ENCODE results near the gene ZFYVE19.

ZFYVE19 gene

DNA sequence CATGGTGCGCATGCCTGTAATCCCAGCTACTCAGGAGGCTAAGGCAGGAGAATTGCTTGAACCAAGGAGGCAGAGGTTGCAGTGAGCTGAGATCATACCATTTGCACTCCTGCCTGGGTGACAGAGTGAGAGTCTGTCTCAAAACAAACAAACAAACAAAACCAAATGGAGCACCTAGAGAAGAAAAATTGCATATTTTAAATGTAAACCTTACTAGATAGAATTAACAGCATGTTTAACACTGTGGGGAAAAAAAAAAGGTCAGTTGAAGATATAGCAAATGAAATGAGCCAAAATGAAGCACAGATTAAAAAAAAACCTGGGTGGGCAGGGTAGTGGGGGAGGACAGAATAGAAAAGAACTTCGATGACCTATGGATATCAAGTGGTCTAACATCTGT, 14.3 kb downstream of the ZFYVE19 start:
- no peak for DNase-seq

DNA sequence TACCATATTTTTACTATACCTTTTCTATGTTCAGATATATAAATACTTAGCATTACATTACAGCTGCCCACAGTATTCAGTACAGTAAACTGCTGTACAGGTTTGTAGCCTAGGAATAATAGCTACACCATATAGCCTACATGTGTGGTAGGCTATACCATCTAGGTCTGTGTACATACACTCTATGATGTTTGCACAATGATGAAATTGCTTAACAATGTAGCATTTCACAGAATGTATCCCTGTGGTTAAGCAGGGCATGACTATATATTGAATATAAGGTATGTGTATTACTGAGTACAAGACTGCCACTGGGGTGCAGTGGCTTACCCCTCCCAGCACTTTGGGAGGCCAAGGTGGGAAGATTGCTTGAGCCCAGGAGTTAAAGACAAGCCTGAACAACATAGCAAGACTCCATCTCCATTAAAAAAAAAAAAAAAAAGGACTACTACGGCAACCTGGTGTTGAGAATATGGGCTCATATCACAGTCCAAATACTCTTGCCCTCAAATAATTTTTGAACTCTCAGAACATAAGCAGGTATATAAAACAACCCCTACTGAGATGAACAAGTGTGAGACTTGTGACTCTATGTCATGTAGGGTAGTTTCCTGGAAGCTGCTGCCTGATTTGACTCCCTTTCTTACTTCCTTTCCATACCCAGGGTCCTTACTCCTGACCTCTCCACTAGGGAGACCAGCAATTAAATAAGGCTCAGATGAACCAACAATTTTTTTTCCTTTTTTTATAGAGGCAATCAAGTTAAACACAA, 16.9 kb downstream of the ZFYVE19 start:
- peak; percentile 2 for DNase-seq

DNA sequence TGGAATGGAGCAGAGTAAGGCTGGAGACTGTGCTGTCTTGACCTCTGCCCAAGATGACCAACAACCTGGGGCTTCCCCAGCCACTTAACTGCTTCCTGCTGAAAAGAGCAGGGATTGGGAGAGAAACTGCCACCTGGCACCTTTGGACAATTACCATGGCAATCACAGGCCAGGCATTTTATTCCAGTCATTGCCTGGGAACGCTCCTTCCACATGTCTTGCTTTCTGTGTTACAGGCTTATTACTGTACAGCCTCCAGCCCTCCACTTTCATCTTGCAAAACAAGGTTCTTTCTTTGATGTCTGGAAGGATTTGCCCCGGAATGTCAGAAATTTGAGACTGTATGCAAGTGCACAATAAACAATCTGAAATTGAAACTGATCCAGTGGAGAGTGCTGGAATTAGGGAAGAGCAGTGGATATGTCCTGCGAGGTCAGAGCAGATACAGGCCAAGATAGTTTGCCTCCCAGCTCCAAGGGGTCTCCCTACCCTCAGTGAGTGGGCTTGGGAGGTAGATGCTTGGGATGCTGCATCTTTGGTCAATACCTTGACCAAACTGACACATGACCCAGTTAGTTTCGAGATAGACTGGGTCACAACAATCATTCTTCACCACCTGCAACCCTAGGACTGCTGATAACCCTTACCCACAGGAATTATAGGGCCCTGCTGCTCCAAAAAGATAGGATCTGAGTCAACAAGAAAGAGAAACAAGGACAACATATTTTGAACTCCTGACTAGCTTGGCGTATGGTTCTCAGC, 19.0 kb downstream of the ZFYVE19 start:
- DNase-seq, result no peak

- no peak for DNase-seq
These were observed 19.7 kb downstream of the ZFYVE19 start for GRCh38 chr15:40826423-40827075.

- DNase-seq, result no peak
These were observed 21.7 kb downstream of the ZFYVE19 start, which contains the start of gene PPP1R14D for GRCh38 chr15:40828447-40829036. Gene PPP1R14D (minus strand): TSS chr15:40828708. CDS start chr15:40828641, 67 bp downstream.

DNA sequence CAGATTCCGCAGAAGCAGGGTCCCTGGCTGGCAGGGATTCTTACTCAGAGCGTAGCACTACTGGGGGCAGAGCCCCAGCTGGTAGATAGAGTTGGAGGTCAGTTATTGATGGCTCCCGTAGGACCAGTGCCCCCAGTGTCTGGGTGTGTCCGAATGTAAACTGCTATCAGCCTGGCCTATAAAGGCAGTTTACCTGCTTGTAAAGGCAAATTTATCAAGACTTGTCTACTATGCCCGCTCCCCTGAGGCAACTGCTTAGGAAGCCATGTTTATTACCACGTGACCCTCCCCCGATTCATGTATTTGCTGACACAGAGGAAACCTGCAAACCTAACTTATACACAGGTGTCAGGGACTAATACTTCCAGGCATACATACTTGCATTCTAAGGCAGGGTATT, 22.2 kb downstream of the ZFYVE19 start:
- no peak for DNase-seq

- peak; percentile 90 for DNase-seq
These were observed 24.0 kb downstream of the ZFYVE19 start for GRCh38 chr15:40830884-40831283.

GRCh38 chr15:40831861-40832260, 25.0 kb downstream of the ZFYVE19 start:
- no peak for DNase-seq

GRCh38 chr15:40832903-40833302, 26.0 kb downstream of the ZFYVE19 start:
- DNase-seq, result no peak

- no peak for DNase-seq
These were observed 29.1 kb downstream of the ZFYVE19 start for GRCh38 chr15:40836020-40836419.

DNA sequence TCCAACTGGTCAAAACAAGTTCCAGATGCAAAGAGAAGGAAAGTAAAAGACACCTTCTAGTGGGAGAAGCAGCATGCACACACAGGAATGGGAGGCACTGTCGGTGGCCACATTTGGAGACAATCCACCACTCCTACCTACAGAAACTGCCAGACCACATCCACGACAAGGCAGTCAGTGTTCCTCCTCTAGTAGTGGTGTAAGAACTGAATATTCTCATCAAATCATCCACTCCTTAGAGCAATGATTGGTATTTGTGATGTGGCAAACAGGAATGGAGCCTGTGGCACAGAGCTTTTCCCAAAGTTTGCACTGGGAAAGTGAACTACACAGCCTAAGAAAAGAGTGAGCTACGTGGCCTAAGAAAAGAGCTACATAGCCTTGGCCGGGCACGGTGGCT, 31.9 kb downstream of the ZFYVE19 start:
- DNase-seq, result no peak

GRCh38 chr15:40841741-40842140, 34.9 kb downstream of the ZFYVE19 start:
- no peak for DNase-seq

DNA sequence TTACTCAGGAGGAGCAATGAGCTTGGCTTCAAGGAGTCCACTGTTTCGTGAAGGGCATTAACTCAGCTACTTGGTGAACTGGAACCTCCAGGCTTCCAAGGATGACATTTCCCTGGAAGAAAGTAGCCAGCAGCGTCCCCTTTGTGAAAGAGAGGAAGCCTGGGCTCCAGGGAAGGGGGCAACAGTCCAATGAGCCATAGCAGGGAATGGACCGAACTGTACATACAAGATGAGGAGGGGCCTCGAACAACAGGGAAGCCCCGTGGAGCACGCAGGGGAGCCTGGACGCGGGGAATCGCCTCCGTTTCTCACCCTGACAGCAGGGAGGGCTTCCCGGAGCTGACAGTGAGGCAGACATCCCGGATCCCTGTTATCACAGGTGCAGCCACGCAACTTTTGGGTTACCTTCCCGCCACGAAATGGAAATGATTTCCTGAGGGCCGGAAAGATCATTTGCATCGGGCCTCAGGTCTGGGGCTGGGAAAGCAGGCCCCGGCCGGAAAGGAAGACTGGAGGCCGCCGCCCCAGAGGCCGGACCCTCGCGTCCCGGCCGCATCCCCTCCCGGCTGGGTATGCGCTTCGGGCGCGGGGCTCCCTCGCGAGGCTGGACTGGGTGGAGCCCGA, 36.5 kb downstream of the ZFYVE19 start:
- DNase-seq, result no peak

DNA sequence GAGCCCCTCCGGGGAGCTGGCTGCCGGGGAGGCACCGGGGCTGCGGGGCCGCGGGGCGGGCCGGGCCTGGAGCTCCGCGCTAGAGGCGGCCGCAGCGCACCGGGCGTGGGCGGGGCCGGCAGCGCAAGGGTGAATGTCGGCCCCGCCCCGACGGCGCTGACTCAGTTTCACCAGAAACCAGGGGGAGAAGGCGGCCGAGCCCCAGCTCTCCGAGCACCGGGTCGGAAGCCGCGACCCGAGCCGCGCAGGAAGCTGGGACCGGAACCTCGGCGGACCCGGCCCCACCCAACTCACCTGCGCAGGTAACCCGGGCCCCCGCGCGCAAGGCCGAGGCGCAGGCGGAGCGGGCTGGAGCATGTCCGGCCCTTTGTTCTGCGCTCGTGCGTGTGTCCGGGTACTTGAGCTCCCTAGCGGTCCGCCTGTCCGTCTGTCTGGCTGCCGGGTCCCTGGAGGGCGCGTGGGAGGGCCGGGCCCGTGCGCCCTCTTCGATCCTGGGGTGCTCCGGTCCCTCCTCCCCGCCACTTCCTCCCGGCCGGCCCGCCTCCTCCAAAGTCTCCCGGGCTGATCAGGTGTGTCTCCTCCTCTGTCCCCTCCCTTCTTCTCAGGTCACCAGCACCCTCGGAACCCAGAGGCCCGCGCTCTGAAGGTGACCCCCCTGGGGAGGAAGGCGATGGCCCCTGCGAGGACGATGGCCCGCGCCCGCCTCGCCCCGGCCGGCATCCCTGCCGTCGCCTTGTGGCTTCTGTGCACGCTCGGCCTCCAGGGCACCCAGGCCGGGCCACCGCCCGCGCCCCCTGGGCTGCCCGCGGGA, 37.2 kb downstream of the ZFYVE19 start, which contains the start of gene SPINT1:
Gene SPINT1, plus strand, starts transcription at position 164 of the 811 bp plus-strand sequence. Its CDS starts 507 bp downstream, at position 671.
- peak; percentile 19 for DNase-seq

DNA sequence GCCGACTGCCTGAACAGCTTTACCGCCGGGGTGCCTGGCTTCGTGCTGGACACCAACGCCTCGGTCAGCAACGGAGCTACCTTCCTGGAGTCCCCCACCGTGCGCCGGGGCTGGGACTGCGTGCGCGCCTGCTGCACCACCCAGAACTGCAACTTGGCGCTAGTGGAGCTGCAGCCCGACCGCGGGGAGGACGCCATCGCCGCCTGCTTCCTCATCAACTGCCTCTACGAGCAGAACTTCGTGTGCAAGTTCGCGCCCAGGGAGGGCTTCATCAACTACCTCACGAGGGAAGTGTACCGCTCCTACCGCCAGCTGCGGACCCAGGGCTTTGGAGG, 37.8 kb downstream of the ZFYVE19 start:
- DNase-seq, result no peak

DNA sequence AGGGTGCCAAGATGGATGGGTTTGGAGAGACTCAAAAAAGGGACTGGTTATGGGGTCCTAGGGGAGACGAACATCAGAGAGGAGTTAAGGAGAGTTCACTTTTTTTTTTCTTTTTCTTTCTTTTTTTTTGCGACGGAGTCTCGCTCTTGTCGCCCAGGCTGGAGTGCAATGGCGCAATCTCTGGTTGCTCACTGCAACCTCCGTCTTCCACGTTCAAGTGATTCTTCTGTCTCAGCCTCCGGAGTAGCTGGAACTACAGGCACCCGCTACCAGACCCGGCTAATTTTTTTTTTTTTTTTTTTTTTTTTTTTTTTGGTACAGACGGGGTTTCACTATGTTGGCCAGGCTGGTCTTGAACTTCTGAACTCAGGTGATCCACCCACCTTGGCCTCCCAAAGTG, 38.1 kb downstream of the ZFYVE19 start:
- DNase-seq, result no peak

GRCh38 chr15:40845511-40846284, 38.8 kb downstream of the ZFYVE19 start:
- DNase-seq, result peak; percentile 24

DNA sequence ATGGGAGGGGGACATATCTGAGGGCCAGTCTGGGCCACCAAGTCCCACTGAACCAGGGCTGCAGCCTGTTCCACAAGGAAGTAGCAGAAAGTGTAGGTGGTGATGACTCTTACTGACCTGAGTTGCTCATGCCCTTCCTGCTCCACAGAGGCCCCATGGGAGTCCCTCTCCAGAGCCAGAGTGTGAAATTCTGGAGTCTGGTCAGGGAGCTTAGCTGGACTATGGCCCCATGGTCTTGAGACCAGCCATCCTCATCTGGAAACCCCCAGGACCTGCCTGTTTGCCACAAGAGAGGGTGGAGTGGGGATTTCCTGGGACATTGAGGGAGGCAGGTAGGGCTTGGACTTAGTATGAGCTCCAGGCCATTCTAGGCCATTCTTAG, 39.9 kb downstream of the ZFYVE19 start:
- no peak for DNase-seq

GRCh38 chr15:40847223-40847961, 40.5 kb downstream of the ZFYVE19 start:
- DNase-seq, result peak; percentile 51

DNA sequence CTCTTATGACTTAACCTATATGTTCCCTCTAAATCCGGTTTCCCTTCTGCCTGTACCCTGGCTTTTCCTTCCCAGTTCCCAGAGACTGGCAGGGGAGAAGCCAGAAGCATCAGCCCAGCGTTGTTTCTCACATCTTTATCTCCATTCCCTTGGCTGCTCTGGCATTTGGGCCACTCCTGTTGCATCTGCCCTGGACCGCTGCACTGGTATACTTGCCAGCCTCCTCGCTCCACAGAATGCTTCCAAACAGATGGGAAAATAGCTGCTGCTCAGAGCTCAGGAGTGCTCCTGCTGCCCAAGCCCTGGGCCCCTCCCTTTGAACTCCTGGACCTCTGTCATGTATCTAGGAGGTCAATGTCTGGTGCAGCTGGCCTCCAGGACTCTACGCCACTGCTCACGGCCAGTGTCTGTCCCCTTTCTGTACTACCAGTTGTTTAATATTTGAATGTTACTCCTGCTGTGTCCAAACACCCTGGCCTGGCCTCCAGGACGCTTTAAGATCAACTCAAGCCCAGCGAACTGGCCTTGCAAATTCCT, 43.8 kb downstream of the ZFYVE19 start:
- no peak for DNase-seq

Data from NCI-H748 treated with DMSO at 0.1 percent for 48 hours (cell line).